ENCODE measurements around the gene ICE1. TPM values are rescaled to one million over a fixed set of nuclear protein-coding genes. Genes with fewer than 3 reads are reported as not detected.

Gene ICE1
- total and polyA plus RNA-seq, 2 of the 4 experiments (the other 2 are of a cell fraction), result 9.0 to 18.5 TPM

- Histone ChIP-seq H3K14ac (replicated peaks; ENCODE audit: low read depth, low read length) (no peak overlapping the region), H2AK5ac (ENCODE audit: low read depth, low read length) (no peak overlapping the region), H4K5ac (ENCODE audit: low read depth, low read length) (no peak overlapping the region), H3K4me2 (ENCODE audit: low read depth, low read length) (no peak overlapping the region), H2BK15ac (ENCODE audit: low read depth, low read length) (no peak overlapping the region), H3K56ac (ENCODE audit: extremely low read depth, insufficient read depth, low read length) (no peak overlapping the region), H3K9me1 (ENCODE audit: insufficient read depth, low read length) (no peaks in the 10 kb centered on the region), H2BK20ac (ENCODE audit: low read depth, low read length) (no peak overlapping the region), H3K4ac (ENCODE audit: low read depth, low read length) (no peak overlapping the region), H4K20me1 (ENCODE audit: insufficient read depth, low read length) (no peaks in the 10 kb centered on the region), H2BK120ac (ENCODE audit: low read depth, low read length) (no peak overlapping the region), H2AK9ac (replicated peaks; ENCODE audit: low read depth, low read length, poor library complexity) (no peak overlapping the region), H3K27ac (ENCODE audit: insufficient read depth, low read length) (no peak overlapping the region), H4K8ac (ENCODE audit: low read depth in 2 of 2, low read length in 2 of 2) (no peak overlapping the region), H3K4me1 (ENCODE audit: control insufficient read depth, insufficient read depth, low read length) (no peaks in the 10 kb centered on the region), H3K9ac (ENCODE audit: low read depth, low read length) (no peak overlapping the region), H3K79me1 (ENCODE audit: low read depth in 1 of 2, low read length in 2 of 2) (no peaks in the 10 kb centered on the region), H3K18ac (ENCODE audit: low read depth, low read length) (no peak overlapping the region), H3K4me3 (ENCODE audit: insufficient read depth, low read depth, low read length) (no peak overlapping the region), H4K91ac (ENCODE audit: insufficient read depth, low read depth, low read length) (no peak overlapping the region), H3K36me3 (ENCODE audit: control insufficient read depth, insufficient read depth, low read length) (no peaks in the 10 kb centered on the region), H3K27me3 (ENCODE audit: control insufficient read depth, insufficient read depth, low read length) (no peaks in the 10 kb centered on the region), H2BK5ac (ENCODE audit: low read depth, low read length, poor library complexity, severe bottlenecking) (no peak overlapping the region), H3K9me3 (ENCODE audit: control insufficient read depth, insufficient read depth, low read length) (peaks cover 21% of the 10 kb centered on the region), H2AFZ (replicated peaks; ENCODE audit: low read length, poor library complexity) (no peak overlapping the region), H3K23ac (ENCODE audit: low read depth, low read length) (no peak overlapping the region)
- POLR2A ChIA-PET (ENCODE audit: unreplicated experiment), result no interaction called here
- no peak for TF ChIP-seq MXI1 (IDR thresholded peaks at IDR 0.05; ENCODE audit: borderline replicate concordance, low read depth, low read length)
- no peak for TF ChIP-seq CEBPB (IDR thresholded peaks at IDR 0.05; ENCODE audit: low read depth, low read length)
- TF ChIP-seq CHD1 (IDR thresholded peaks at IDR 0.05; ENCODE audit: low read depth, low read length), result no peak
- no peak for TF ChIP-seq MAFK (IDR thresholded peaks at IDR 0.05; ENCODE audit: low read depth, low read length)
- no peak for TF ChIP-seq RAD21 (IDR thresholded peaks at IDR 0.05; ENCODE audit: low read length)
- TF ChIP-seq NFE2L2 (IDR thresholded peaks at IDR 0.05; ENCODE audit: low read depth, low read length), result no peak
- no peak for TF ChIP-seq BHLHE40 (IDR thresholded peaks at IDR 0.05; ENCODE audit: low read depth, low read length)
- no peak for TF ChIP-seq RCOR1 (IDR thresholded peaks at IDR 0.05; ENCODE audit: insufficient replicate concordance, low read length)
- TF ChIP-seq, protein P1, sequence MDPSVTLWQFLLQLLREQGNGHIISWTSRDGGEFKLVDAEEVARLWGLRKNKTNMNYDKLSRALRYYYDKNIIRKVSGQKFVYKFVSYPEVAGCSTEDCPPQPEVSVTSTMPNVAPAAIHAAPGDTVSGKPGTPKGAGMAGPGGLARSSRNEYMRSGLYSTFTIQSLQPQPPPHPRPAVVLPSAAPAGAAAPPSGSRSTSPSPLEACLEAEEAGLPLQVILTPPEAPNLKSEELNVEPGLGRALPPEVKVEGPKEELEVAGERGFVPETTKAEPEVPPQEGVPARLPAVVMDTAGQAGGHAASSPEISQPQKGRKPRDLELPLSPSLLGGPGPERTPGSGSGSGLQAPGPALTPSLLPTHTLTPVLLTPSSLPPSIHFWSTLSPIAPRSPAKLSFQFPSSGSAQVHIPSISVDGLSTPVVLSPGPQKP (IDR thresholded peaks at IDR 0.05; ENCODE audit: borderline replicate concordance, low read depth, low read length), result no peak
- no peak for TF ChIP-seq RFX5 (IDR thresholded peaks at IDR 0.05; ENCODE audit: low read depth, low read length)
- no peak for TF ChIP-seq SMC3 (IDR thresholded peaks at IDR 0.05; ENCODE audit: low read depth, low read length)
- no peak for TF ChIP-seq MAZ (IDR thresholded peaks at IDR 0.05; ENCODE audit: borderline replicate concordance, low read depth, low read length)
- no peak for TF ChIP-seq FOS (IDR thresholded peaks at IDR 0.05; ENCODE audit: low read depth, low read length)
- TF ChIP-seq POLR2A (IDR thresholded peaks at IDR 0.05; ENCODE audit: low read depth, low read length), result no peak
- TF ChIP-seq, protein P2, sequence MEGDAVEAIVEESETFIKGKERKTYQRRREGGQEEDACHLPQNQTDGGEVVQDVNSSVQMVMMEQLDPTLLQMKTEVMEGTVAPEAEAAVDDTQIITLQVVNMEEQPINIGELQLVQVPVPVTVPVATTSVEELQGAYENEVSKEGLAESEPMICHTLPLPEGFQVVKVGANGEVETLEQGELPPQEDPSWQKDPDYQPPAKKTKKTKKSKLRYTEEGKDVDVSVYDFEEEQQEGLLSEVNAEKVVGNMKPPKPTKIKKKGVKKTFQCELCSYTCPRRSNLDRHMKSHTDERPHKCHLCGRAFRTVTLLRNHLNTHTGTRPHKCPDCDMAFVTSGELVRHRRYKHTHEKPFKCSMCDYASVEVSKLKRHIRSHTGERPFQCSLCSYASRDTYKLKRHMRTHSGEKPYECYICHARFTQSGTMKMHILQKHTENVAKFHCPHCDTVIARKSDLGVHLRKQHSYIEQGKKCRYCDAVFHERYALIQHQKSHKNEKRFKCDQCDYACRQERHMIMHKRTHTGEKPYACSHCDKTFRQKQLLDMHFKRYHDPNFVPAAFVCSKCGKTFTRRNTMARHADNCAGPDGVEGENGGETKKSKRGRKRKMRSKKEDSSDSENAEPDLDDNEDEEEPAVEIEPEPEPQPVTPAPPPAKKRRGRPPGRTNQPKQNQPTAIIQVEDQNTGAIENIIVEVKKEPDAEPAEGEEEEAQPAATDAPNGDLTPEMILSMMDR (conservative IDR thresholded peaks at IDR 0.05; ENCODE audit: low read depth, low read length), result no peak
- TF ChIP-seq, protein P3, sequence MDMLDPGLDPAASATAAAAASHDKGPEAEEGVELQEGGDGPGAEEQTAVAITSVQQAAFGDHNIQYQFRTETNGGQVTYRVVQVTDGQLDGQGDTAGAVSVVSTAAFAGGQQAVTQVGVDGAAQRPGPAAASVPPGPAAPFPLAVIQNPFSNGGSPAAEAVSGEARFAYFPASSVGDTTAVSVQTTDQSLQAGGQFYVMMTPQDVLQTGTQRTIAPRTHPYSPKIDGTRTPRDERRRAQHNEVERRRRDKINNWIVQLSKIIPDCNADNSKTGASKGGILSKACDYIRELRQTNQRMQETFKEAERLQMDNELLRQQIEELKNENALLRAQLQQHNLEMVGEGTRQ (IDR thresholded peaks at IDR 0.05; ENCODE audit: low read depth, low read length), result no peak
- BruUV-seq (replicated peaks), result no TSS peak
- in situ Hi-C loops (cut with MboI; ENCODE audit: low sequenced_read_pairs), result no loop called here
- ATAC-seq (ENCODE audit: low read depth), result no peak
- DNase-seq, result no peak
- WGBS, 2 experiments (ENCODE audit: extremely low coverage in 2 of 2, insufficient read length in 1 of 2), result 27% methylated on average over 3 of the region's 5 CpGs; no CpG with 5 or more reads in 1 of the 2 experiments
- dilution Hi-C loops (cut with HindIII; ENCODE audit: low sequenced_read_pairs, unreplicated experiment), result no loop called here
- CTCF ChIA-PET, result no interaction called here
- intact Hi-C loops (cut with micrococcal nuclease), result no loop called here
Measured at GRCh38 chr5:5531371-5531770, 108.9 kb downstream of the ICE1 start.
